ENCODE data around the gene PCNT.
A peak's percentile ranks its signal among the peaks of the same experiment; 100 is the strongest.
"Not testable (repeated sequence)": the region's sequence is repeated elsewhere in the genome, so short reads cannot be mapped to it uniquely, and the experiment has no call there.

The PCNT gene

GRCh38 chr21:46454634-46455390 is 130.9 kb downstream of the PCNT start:
- no peak for DNase-seq (ENCODE audit: low read depth)

GRCh38 chr21:46455575-46456385 is 131.8 kb downstream of the PCNT start:
- DNase-seq (ENCODE audit: low read depth) = no peak

GRCh38 chr21:46456750-46457149 is 132.8 kb downstream of the PCNT start:
- DNase-seq (ENCODE audit: low read depth) = no peak

GRCh38 chr21:46457801-46458314 is 133.9 kb downstream of the PCNT start:
- DNase-seq (ENCODE audit: low read depth) = no peak

- peak; percentile 86 for DNase-seq (ENCODE audit: low read depth)
These were observed 134.5 kb downstream of the PCNT start, which contains the start of gene DIP2A for GRCh38 chr21:46458315-46459023. Gene DIP2A, plus strand, starts transcription at chr21:46458891. Its CDS starts 241 bp downstream, at chr21:46459132.

- DNase-seq (ENCODE audit: low read depth) = no peak
These were observed 135.0 kb downstream of the PCNT start for GRCh38 chr21:46459024-46459355.

- no peak for DNase-seq (ENCODE audit: low read depth)
These were observed 135.6 kb downstream of the PCNT start for GRCh38 chr21:46459356-46460112.

- no peak for DNase-seq (ENCODE audit: low read depth)
These were observed 138.0 kb downstream of the PCNT start for GRCh38 chr21:46461909-46462308.

GRCh38 chr21:46465153-46465552 is 141.2 kb downstream of the PCNT start:
- not testable (repeated sequence) for DNase-seq (ENCODE audit: low read depth)

- no peak for DNase-seq (ENCODE audit: low read depth)
These were observed 141.7 kb downstream of the PCNT start for GRCh38 chr21:46465651-46466050.

- no peak for DNase-seq (ENCODE audit: low read depth)
These were observed 144.3 kb downstream of the PCNT start for GRCh38 chr21:46468108-46468774.

GRCh38 chr21:46469275-46469674 is 145.3 kb downstream of the PCNT start:
- no peak for DNase-seq (ENCODE audit: low read depth)

- no peak for DNase-seq (ENCODE audit: low read depth)
These were observed 147.6 kb downstream of the PCNT start for GRCh38 chr21:46471514-46471913.

GRCh38 chr21:46472246-46472645 is 148.3 kb downstream of the PCNT start:
- no peak for DNase-seq (ENCODE audit: low read depth)

GRCh38 chr21:46474382-46474781 is 150.4 kb downstream of the PCNT start:
- DNase-seq (ENCODE audit: low read depth) = no peak

- no peak for DNase-seq (ENCODE audit: low read depth)
These were observed 151.3 kb downstream of the PCNT start for GRCh38 chr21:46475296-46475695.

GRCh38 chr21:46477765-46478164 is 153.8 kb downstream of the PCNT start:
- no peak for DNase-seq (ENCODE audit: low read depth)

GRCh38 chr21:46478910-46479309 is 155.0 kb downstream of the PCNT start:
- no peak for DNase-seq (ENCODE audit: low read depth)

GRCh38 chr21:46480466-46480865 is 156.5 kb downstream of the PCNT start:
- DNase-seq (ENCODE audit: low read depth) = no peak

- no peak for DNase-seq (ENCODE audit: low read depth)
These were observed 158.4 kb downstream of the PCNT start for GRCh38 chr21:46482225-46482845.

GRCh38 chr21:46482846-46483231 is 158.9 kb downstream of the PCNT start:
- no peak for DNase-seq (ENCODE audit: low read depth)
